Effector memory CD4-positive, alpha-beta T cell (primary cell): ENCODE data around the gene CDH13.

Experiments used
- DNase-seq, 3 donors: peaks; one replicate each; pipeline ENCODE4 v3.0.0-alpha.2; 2020
- H3K27ac ChIP-seq: 2 replicates; pipeline ENCODE4 v1.7.0; 2013; ENCODE audit warnings: mild to moderate bottlenecking, low read length, moderate library complexity; ENCODE audit not compliant: insufficient read depth, poor library complexity, severe bottlenecking
- H3K27me3 ChIP-seq: replicated peaks from 2 replicates; pipeline ENCODE4 v1.7.0; 2013; ENCODE audit warnings: mild to moderate bottlenecking, low read length; ENCODE audit not compliant: insufficient read depth, control insufficient read depth, poor library complexity, severe bottlenecking
- H3K36me3 ChIP-seq: 2 replicates; pipeline ENCODE4 v1.7.0; 2013; ENCODE audit warnings: mild to moderate bottlenecking, low read length, moderate library complexity; ENCODE audit not compliant: control insufficient read depth, insufficient read depth
- H3K4me1 ChIP-seq: 2 replicates; pipeline ENCODE4 v1.7.0; 2013; ENCODE audit warnings: low read length, mild to moderate bottlenecking; ENCODE audit not compliant: control insufficient read depth, insufficient read depth, poor library complexity, severe bottlenecking
- H3K4me3 ChIP-seq: 2 replicates; pipeline ENCODE4 v1.7.0; 2013; ENCODE audit warnings: low read length, low read depth, mild to moderate bottlenecking; ENCODE audit not compliant: insufficient read depth, poor library complexity, severe bottlenecking
- H3K9me3 ChIP-seq: 2 replicates; pipeline ENCODE4 v1.7.0; 2013; ENCODE audit warnings: mild to moderate bottlenecking, low read length, moderate library complexity; ENCODE audit not compliant: control insufficient read depth

Gene CDH13

GRCh38 chr16:82682767-82683166 lies 56.0 kb downstream of the CDH13 start:
- no peaks in the 10 kb centered on the region for H3K27me3 ChIP-seq
- H3K9me3 ChIP-seq = no peaks in the 10 kb centered on the region
- no peaks in the 10 kb centered on the region for H3K36me3 ChIP-seq
- no peak for DNase-seq
- H3K4me3 ChIP-seq = no peak overlapping the region
- H3K4me1 ChIP-seq = no peaks in the 10 kb centered on the region
- no peak overlapping the region for H3K27ac ChIP-seq

GRCh38 chr16:82684256-82684655 lies 57.5 kb downstream of the CDH13 start:
- no peaks in the 10 kb centered on the region for H3K27me3 ChIP-seq
- H3K4me3 ChIP-seq = no peak overlapping the region
- no peaks in the 10 kb centered on the region for H3K9me3 ChIP-seq
- no peaks in the 10 kb centered on the region for H3K4me1 ChIP-seq
- DNase-seq = no peak
- H3K27ac ChIP-seq = no peak overlapping the region
- H3K36me3 ChIP-seq = no peaks in the 10 kb centered on the region

- Histone ChIP-seq H3K9me3 (no peaks in the 10 kb centered on the region), H3K36me3 (no peaks in the 10 kb centered on the region), H3K4me1 (no peaks in the 10 kb centered on the region), H3K27ac (no peak overlapping the region), H3K4me3 (no peak overlapping the region), H3K27me3 (no peaks in the 10 kb centered on the region)
- no peak for DNase-seq
These were observed 58.8 kb downstream of the CDH13 start for GRCh38 chr16:82685526-82685925.

- Histone ChIP-seq H3K27ac (no peak overlapping the region), H3K9me3 (no peaks in the 10 kb centered on the region), H3K4me3 (no peak overlapping the region), H3K27me3 (no peaks in the 10 kb centered on the region), H3K4me1 (no peaks in the 10 kb centered on the region), H3K36me3 (no peaks in the 10 kb centered on the region)
- DNase-seq = no peak
These were observed 67.6 kb downstream of the CDH13 start for GRCh38 chr16:82694239-82694874.

- Histone ChIP-seq H3K4me3 (no peak overlapping the region), H3K9me3 (no peaks in the 10 kb centered on the region), H3K27me3 (no peaks in the 10 kb centered on the region), H3K36me3 (no peaks in the 10 kb centered on the region), H3K4me1 (no peaks in the 10 kb centered on the region), H3K27ac (no peak overlapping the region)
- DNase-seq = no peak
These were observed 69.0 kb downstream of the CDH13 start for GRCh38 chr16:82695806-82696205.

GRCh38 chr16:82699260-82699659 lies 72.5 kb downstream of the CDH13 start:
- H3K4me1 ChIP-seq = no peaks in the 10 kb centered on the region
- DNase-seq = no peak
- no peak overlapping the region for H3K4me3 ChIP-seq
- no peaks in the 10 kb centered on the region for H3K9me3 ChIP-seq
- H3K36me3 ChIP-seq = no peaks in the 10 kb centered on the region
- no peak overlapping the region for H3K27ac ChIP-seq
- H3K27me3 ChIP-seq = no peaks in the 10 kb centered on the region

GRCh38 chr16:82699711-82700495 lies 73.1 kb downstream of the CDH13 start:
- Histone ChIP-seq H3K4me1 (no peaks in the 10 kb centered on the region), H3K4me3 (no peak overlapping the region), H3K27ac (no peak overlapping the region), H3K9me3 (no peaks in the 10 kb centered on the region), H3K36me3 (no peaks in the 10 kb centered on the region), H3K27me3 (no peaks in the 10 kb centered on the region)
- DNase-seq = no peak

GRCh38 chr16:82700541-82701235 lies 73.9 kb downstream of the CDH13 start:
- H3K9me3 ChIP-seq = no peaks in the 10 kb centered on the region
- no peaks in the 10 kb centered on the region for H3K36me3 ChIP-seq
- H3K27ac ChIP-seq = no peak overlapping the region

GRCh38 chr16:82701442-82701955 lies 74.7 kb downstream of the CDH13 start:
- no peaks in the 10 kb centered on the region for H3K9me3 ChIP-seq
- no peak for DNase-seq
- no peaks in the 10 kb centered on the region for H3K36me3 ChIP-seq
- no peak overlapping the region for H3K4me3 ChIP-seq
- H3K27me3 ChIP-seq = no peaks in the 10 kb centered on the region
- no peak overlapping the region for H3K27ac ChIP-seq
- H3K4me1 ChIP-seq = no peaks in the 10 kb centered on the region

More at GRCh38 chr16:82700541-82701235, 73.9 kb downstream of the CDH13 start:
- Histone ChIP-seq H3K4me1 (no peaks in the 10 kb centered on the region), H3K4me3 (no peak overlapping the region), H3K27me3 (no peaks in the 10 kb centered on the region)
- DNase-seq = no peak

GRCh38 chr16:82703161-82703560 lies 76.4 kb downstream of the CDH13 start:
- Histone ChIP-seq H3K27me3 (no peaks in the 10 kb centered on the region), H3K4me1 (no peaks in the 10 kb centered on the region), H3K9me3 (no peaks in the 10 kb centered on the region), H3K4me3 (no peak overlapping the region), H3K27ac (no peak overlapping the region), H3K36me3 (no peaks in the 10 kb centered on the region)
- no peak for DNase-seq
